Muscle of leg (tissue), 11 donors: ENCODE data around the gene CLCN6. TPM values are rescaled to one million over a fixed set of nuclear protein-coding genes. Genes with fewer than 3 reads are reported as not detected.

ENCODE experiments used
- DNase-seq: peaks from one replicate; pipeline ENCODE4 v3.0.0; 2013
- H3K27ac ChIP-seq: one replicate; pipeline ENCODE4 v1.5.1; 2013; ENCODE audit warnings: mild to moderate bottlenecking, low read length, control low read depth
- H3K27me3 ChIP-seq: one replicate; pipeline ENCODE4 v1.6.1; 2013; ENCODE audit warnings: low read length; ENCODE audit not compliant: control insufficient read depth, insufficient read depth
- H3K36me3 ChIP-seq: one replicate; pipeline ENCODE4 v1.6.1; 2013; ENCODE audit warnings: low read length; ENCODE audit not compliant: control insufficient read depth, insufficient read depth
- H3K4me1 ChIP-seq: one replicate; pipeline ENCODE4 v1.6.1; 2013; ENCODE audit warnings: low read length; ENCODE audit not compliant: control insufficient read depth, insufficient read depth
- H3K4me3 ChIP-seq: one replicate; pipeline ENCODE4 v1.5.1; 2013; ENCODE audit warnings: low read length, control low read depth
- H3K9me3 ChIP-seq: replicated peaks from 2 replicates; pipeline ENCODE4 v1.6.1; 2013; ENCODE audit warnings: low read depth, low read length; ENCODE audit not compliant: control insufficient read depth
- WGBS: methylation state at CpG from one replicate; pipeline ENCODE4 v1.1.5; 2013; ENCODE audit warnings: missing lambda C conversion rate; ENCODE audit not compliant: insufficient coverage; 5-methylcytosine and 5-hydroxymethylcytosine counted together
- polyA plus RNA-seq, 8 donors: library from polyadenylated mRNA; unstranded; fragments of 120-200 nt; gene quantifications; one replicate each; pipeline versions ENCODE4 v1.2.1 to v1.2.3, GENCODE V29; 2013; ENCODE audit warnings: inconsistent platforms in 1 of 8, low replicate concordance in 1 of 8; ENCODE audit not compliant: insufficient read length in 8 of 8, insufficient read depth in 1 of 8
- total RNA-seq: library from RNA; stranded (reverse); fragments of 120-200 nt; gene quantifications from one replicate; pipeline ENCODE4 v1.2.4, GENCODE V29; 2013

Gene CLCN6
- total and polyA plus RNA-seq, 9 donors, result 7.5 to 16.2 (median 11.9) TPM

GRCh38 chr1:11767922-11768704 lies 37.9 kb upstream of the CLCN6 start:
- peak; percentile 63 for DNase-seq
- H3K4me1 ChIP-seq, result peaks cover 13% of the 10 kb centered on the region
- no peak overlapping the region for H3K4me3 ChIP-seq
- H3K36me3 ChIP-seq, result no peaks in the 10 kb centered on the region
- WGBS, result 62% methylated on average over 12 of the region's 16 CpGs
- no peak overlapping the region for H3K27ac ChIP-seq
- H3K9me3 ChIP-seq, result no peaks in the 10 kb centered on the region
- no peaks in the 10 kb centered on the region for H3K27me3 ChIP-seq

- Histone ChIP-seq H3K36me3 (no peaks in the 10 kb centered on the region), H3K4me1 (peaks cover 13% of the 10 kb centered on the region), H3K4me3 (no peak overlapping the region), H3K27ac (no peak overlapping the region), H3K27me3 (no peaks in the 10 kb centered on the region), H3K9me3 (no peaks in the 10 kb centered on the region)
- no peak for DNase-seq
- WGBS, result 60% methylated on average over 2 of the region's 4 CpGs
These were observed 37.2 kb upstream of the CLCN6 start for GRCh38 chr1:11768821-11769220.

GRCh38 chr1:11769274-11769673 lies 36.7 kb upstream of the CLCN6 start:
- no peaks in the 10 kb centered on the region for H3K27me3 ChIP-seq
- no peak overlapping the region for H3K4me3 ChIP-seq
- H3K4me1 ChIP-seq, result peaks cover 13% of the 10 kb centered on the region
- no peak overlapping the region for H3K27ac ChIP-seq
- no peaks in the 10 kb centered on the region for H3K36me3 ChIP-seq
- DNase-seq, result no peak
- WGBS, result 69% methylated on average over 4 of the region's 4 CpGs
- no peaks in the 10 kb centered on the region for H3K9me3 ChIP-seq

GRCh38 chr1:11770011-11770410 lies 36.0 kb upstream of the CLCN6 start:
- H3K27ac ChIP-seq, result no peak overlapping the region
- DNase-seq, result no peak
- no peaks in the 10 kb centered on the region for H3K9me3 ChIP-seq
- no peaks in the 10 kb centered on the region for H3K27me3 ChIP-seq
- H3K36me3 ChIP-seq, result no peaks in the 10 kb centered on the region
- peaks cover 11% of the 10 kb centered on the region for H3K4me1 ChIP-seq
- no peak overlapping the region for H3K4me3 ChIP-seq

GRCh38 chr1:11771481-11772043 lies 34.4 kb upstream of the CLCN6 start:
- Histone ChIP-seq H3K9me3 (no peaks in the 10 kb centered on the region), H3K27me3 (no peaks in the 10 kb centered on the region), H3K27ac (no peak overlapping the region), H3K4me3 (no peak overlapping the region), H3K36me3 (no peaks in the 10 kb centered on the region), H3K4me1 (peaks cover 11% of the 10 kb centered on the region)
- 75% methylated on average over 10 of the region's 11 CpGs for WGBS
- no peak for DNase-seq

- no peak overlapping the region for H3K4me3 ChIP-seq
- no peaks in the 10 kb centered on the region for H3K36me3 ChIP-seq
- WGBS, result 56% methylated on average over 2 of the region's 5 CpGs
- no peak for DNase-seq
- H3K4me1 ChIP-seq, result peaks cover 11% of the 10 kb centered on the region
- no peak overlapping the region for H3K27ac ChIP-seq
- no peaks in the 10 kb centered on the region for H3K27me3 ChIP-seq
- H3K9me3 ChIP-seq, result no peaks in the 10 kb centered on the region
These were observed 33.5 kb upstream of the CLCN6 start for GRCh38 chr1:11772458-11772857.

- no peaks in the 10 kb centered on the region for H3K27me3 ChIP-seq
- 82% methylated on average over 3 of the region's 9 CpGs for WGBS
- no peaks in the 10 kb centered on the region for H3K4me1 ChIP-seq
- H3K36me3 ChIP-seq, result no peaks in the 10 kb centered on the region
- no peaks in the 10 kb centered on the region for H3K9me3 ChIP-seq
- DNase-seq, result no peak
- H3K27ac ChIP-seq, result no peak overlapping the region
- H3K4me3 ChIP-seq, result no peak overlapping the region
These were observed 31.2 kb upstream of the CLCN6 start for GRCh38 chr1:11774753-11775152.

- WGBS, result 75% methylated on average over 8 of the region's 8 CpGs
- no peak for DNase-seq
- no peak overlapping the region for H3K27ac ChIP-seq
- no peak overlapping the region for H3K4me3 ChIP-seq
- no peaks in the 10 kb centered on the region for H3K9me3 ChIP-seq
- no peaks in the 10 kb centered on the region for H3K27me3 ChIP-seq
- H3K36me3 ChIP-seq, result no peaks in the 10 kb centered on the region
- no peaks in the 10 kb centered on the region for H3K4me1 ChIP-seq
These were observed 28.2 kb upstream of the CLCN6 start for GRCh38 chr1:11777658-11778322.

- Histone ChIP-seq H3K4me3 (no peak overlapping the region), H3K27ac (no peak overlapping the region), H3K4me1 (no peaks in the 10 kb centered on the region), H3K36me3 (no peaks in the 10 kb centered on the region), H3K9me3 (no peaks in the 10 kb centered on the region), H3K27me3 (no peaks in the 10 kb centered on the region)
- WGBS, result 91% methylated on average over 6 of the region's 9 CpGs
- no peak for DNase-seq
These were observed 27.7 kb upstream of the CLCN6 start for GRCh38 chr1:11778336-11778735.

- WGBS, result 84% methylated on average over 10 of the region's 15 CpGs
- DNase-seq, result no peak
These were observed 27.0 kb upstream of the CLCN6 start for GRCh38 chr1:11778844-11779623.

More at GRCh38 chr1:11778844-11779623, 27.0 kb upstream of the CLCN6 start:
- Histone ChIP-seq H3K4me3 (no peak overlapping the region), H3K27ac (no peak overlapping the region), H3K27me3 (no peaks in the 10 kb centered on the region), H3K36me3 (no peaks in the 10 kb centered on the region), H3K9me3 (no peaks in the 10 kb centered on the region), H3K4me1 (no peaks in the 10 kb centered on the region)
